WTC11 (cell line): ENCODE results near the gene SLC2A6. TPM values are rescaled to one million over a fixed set of nuclear protein-coding genes. Genes with fewer than 3 reads are reported as not detected.

Source experiments
- ATAC-seq: fragments of 200-7000 bp; cut with Tn5 transposase; 2 replicates; pipeline ENCODE4 v1.10.0; 2021; ENCODE audit warnings: mild to moderate bottlenecking, moderate library complexity
- CTCF ChIA-PET: fragments of 300-600 bp; sonication (Branson Sonifier 250); formaldehyde crosslinking; loops from one replicate; lab custom pipeline; 2021; ENCODE audit warnings: antibody characterized with exemption; lab: Charles Lee
- POLR2A ChIA-PET: fragments of 350-600 bp; sonication (Branson Sonifier 250); formaldehyde crosslinking; loops from one replicate; lab custom pipeline; 2021; ENCODE audit warnings: antibody characterized with exemption; lab: Charles Lee
- DNase-seq: peaks from one replicate; pipeline ENCODE4 v3.0.0; 2021; ENCODE audit warnings: low spot score
- H3K27ac Mint-ChIP-seq: 2 replicates; pipeline ENCODE4 v1.8.0; 2021; ENCODE audit warnings: mixed read lengths
- H3K27me3 Mint-ChIP-seq: 2 replicates; pipeline ENCODE4 v1.8.0; 2021; ENCODE audit warnings: low read depth, mild to moderate bottlenecking, moderate library complexity, mixed read lengths
- H3K36me3 Mint-ChIP-seq: 2 replicates; pipeline ENCODE4 v1.8.0; 2021; ENCODE audit warnings: mixed read lengths
- H3K4me1 Mint-ChIP-seq: 2 replicates; pipeline ENCODE4 v1.8.0; 2022; ENCODE audit warnings: mixed read lengths
- H3K4me3 Mint-ChIP-seq: 2 replicates; pipeline ENCODE4 v1.8.0; 2021; ENCODE audit warnings: mild to moderate bottlenecking, moderate library complexity, mixed read lengths
- H3K9me3 Mint-ChIP-seq: 2 replicates; pipeline ENCODE4 v1.8.0; 2021; ENCODE audit warnings: mixed read lengths
- ATF1 ChIP-seq: sonication (generic); formaldehyde crosslinking; IDR thresholded peaks from 2 replicates; pipeline ENCODE4 v1.8.1; 2023; ENCODE audit warnings: mild to moderate bottlenecking, moderate library complexity, missing genetic modification reagents
- EMX1 ChIP-seq: fragments of 250-450 bp; sonication (Bioruptor Pico); IDR thresholded peaks from 2 replicates; pipeline ENCODE4 v1.8.0; 2021; ENCODE audit warnings: mild to moderate bottlenecking
- GRHL2 ChIP-seq: fragments of 250-450 bp; sonication (Bioruptor Pico); IDR thresholded peaks from 2 replicates; pipeline ENCODE4 v1.8.0; 2022; ENCODE audit warnings: mild to moderate bottlenecking, moderate library complexity; ENCODE audit not compliant: insufficient replicate concordance, severe bottlenecking
- GTF2I ChIP-seq: fragments of 250-450 bp; sonication (Bioruptor Pico); conservative IDR thresholded peaks from 2 replicates; pipeline ENCODE4 v1.4.0; 2021; ENCODE audit warnings: mild to moderate bottlenecking
- IRF1 ChIP-seq: sonication (generic); formaldehyde crosslinking; IDR thresholded peaks from 2 replicates; pipeline ENCODE4 v1.8.0; 2023; ENCODE audit warnings: missing genetic modification reagents
- KAT7 ChIP-seq: sonication (generic); formaldehyde crosslinking; IDR thresholded peaks from 2 replicates; pipeline ENCODE4 v1.8.1; 2023; ENCODE audit warnings: missing genetic modification reagents, mild to moderate bottlenecking, borderline replicate concordance
- NFYB ChIP-seq: sonication (generic); formaldehyde crosslinking; conservative IDR thresholded peaks from 2 replicates; pipeline ENCODE4 v1.8.0; 2022; ENCODE audit warnings: low read depth, missing genetic modification reagents
- NR2C2 ChIP-seq: sonication (generic); formaldehyde crosslinking; IDR thresholded peaks from 2 replicates; pipeline ENCODE4 v1.8.0; 2022; ENCODE audit warnings: mild to moderate bottlenecking, missing genetic modification reagents
- OVOL2 ChIP-seq: fragments of 250-450 bp; sonication (Bioruptor Pico); IDR thresholded peaks from 2 replicates; pipeline ENCODE4 v1.9.0; 2021; ENCODE audit warnings: mild to moderate bottlenecking, borderline replicate concordance
- TEAD1 ChIP-seq: sonication (generic); formaldehyde crosslinking; IDR thresholded peaks from 2 replicates; pipeline ENCODE4 v1.8.0; 2022; ENCODE audit warnings: mild to moderate bottlenecking, missing genetic modification reagents
- TEAD4 ChIP-seq: sonication (generic); formaldehyde crosslinking; IDR thresholded peaks from 2 replicates; pipeline ENCODE4 v1.8.0; 2022; ENCODE audit warnings: mild to moderate bottlenecking, missing genetic modification reagents
- ZNF232 ChIP-seq: sonication (generic); formaldehyde crosslinking; IDR thresholded peaks from 2 replicates; pipeline ENCODE4 v1.8.0; 2022; ENCODE audit warnings: mild to moderate bottlenecking, missing genetic modification reagents
- ZNF263 ChIP-seq: sonication (generic); formaldehyde crosslinking; IDR thresholded peaks from 2 replicates; pipeline ENCODE4 v1.8.1; 2022; ENCODE audit warnings: low read depth, mild to moderate bottlenecking, moderate library complexity, missing genetic modification reagents
- ZNF416 ChIP-seq: fragments of 250-450 bp; sonication (Bioruptor Pico); IDR thresholded peaks from 2 replicates; pipeline ENCODE4 v1.9.0; 2021; ENCODE audit warnings: mild to moderate bottlenecking, inconsistent platforms
- ZSCAN18 ChIP-seq: fragments of 250-450 bp; sonication (Bioruptor Pico); IDR thresholded peaks from 2 replicates; pipeline ENCODE4 v2.1.2; 2022; ENCODE audit warnings: mild to moderate bottlenecking, moderate library complexity
- total RNA-seq: library from RNA; stranded (reverse); gene quantifications from 3 replicates; pipeline ENCODE4 v1.2.3, GENCODE V29; 2021
- TF ChIP-seq, protein P1 (sequence below): fragments of 250-450 bp; sonication (Bioruptor Pico); IDR thresholded peaks from 2 replicates; pipeline ENCODE4 v1.9.0; 2021; ENCODE audit warnings: mild to moderate bottlenecking, borderline replicate concordance
- TF ChIP-seq, protein P2 (sequence below): sonication (generic); formaldehyde crosslinking; IDR thresholded peaks from 2 replicates; pipeline ENCODE4 v1.8.0; 2022; ENCODE audit warnings: missing genetic modification reagents
- TF ChIP-seq, protein P3 (sequence below): sonication (generic); formaldehyde crosslinking; IDR thresholded peaks from 2 replicates; pipeline ENCODE4 v1.8.0; 2023; ENCODE audit warnings: missing genetic modification reagents, mild to moderate bottlenecking, borderline replicate concordance
- TF ChIP-seq, protein P4 (sequence below): sonication (generic); formaldehyde crosslinking; IDR thresholded peaks from 2 replicates; pipeline ENCODE4 v1.8.1; 2023; ENCODE audit warnings: mild to moderate bottlenecking, moderate library complexity, missing genetic modification reagents
- TF ChIP-seq, protein P5 (sequence below): sonication (generic); formaldehyde crosslinking; conservative IDR thresholded peaks from 2 replicates; pipeline ENCODE4 v1.8.1; 2023; ENCODE audit warnings: mild to moderate bottlenecking, low read depth, missing genetic modification reagents, moderate library complexity

The SLC2A6 gene
- total RNA-seq, 1 experiment from 2014 or later = 16.6 TPM

GRCh38 chr9:133491656-133491925 is 12.7 kb upstream of the SLC2A6 start:
- ChIA-PET CTCF (interaction anchor here (0.9 kb wide), 1 partner anchor 246 kb away, joined by 4 read pairs; the partner anchor contains the start of gene SARDH), POLR2A (interaction anchor here (1.0 kb wide), 1 partner anchor 12 kb away, joined by 3 read pairs; no protein-coding TSS in a partner anchor)
- Mint-ChIP-seq H3K4me1 (no peaks in the 10 kb centered on the region), H3K4me3 (no peak overlapping the region), H3K27me3 (no peaks in the 10 kb centered on the region), H3K9me3 (no peaks in the 10 kb centered on the region), H3K27ac (no peak overlapping the region), H3K36me3 (no peaks in the 10 kb centered on the region)
- TF ChIP-seq TEAD4 = no peak
- TF ChIP-seq NFYB (CRISPR knock-in tag) = no peak
- no peak for TF ChIP-seq ATF1 (CRISPR knock-in tag)
- TF ChIP-seq ZNF232 (CRISPR knock-in tag) = no peak
- TF ChIP-seq ZNF416 (CRISPR knock-in tag) = no peak
- TF ChIP-seq, protein P1, sequence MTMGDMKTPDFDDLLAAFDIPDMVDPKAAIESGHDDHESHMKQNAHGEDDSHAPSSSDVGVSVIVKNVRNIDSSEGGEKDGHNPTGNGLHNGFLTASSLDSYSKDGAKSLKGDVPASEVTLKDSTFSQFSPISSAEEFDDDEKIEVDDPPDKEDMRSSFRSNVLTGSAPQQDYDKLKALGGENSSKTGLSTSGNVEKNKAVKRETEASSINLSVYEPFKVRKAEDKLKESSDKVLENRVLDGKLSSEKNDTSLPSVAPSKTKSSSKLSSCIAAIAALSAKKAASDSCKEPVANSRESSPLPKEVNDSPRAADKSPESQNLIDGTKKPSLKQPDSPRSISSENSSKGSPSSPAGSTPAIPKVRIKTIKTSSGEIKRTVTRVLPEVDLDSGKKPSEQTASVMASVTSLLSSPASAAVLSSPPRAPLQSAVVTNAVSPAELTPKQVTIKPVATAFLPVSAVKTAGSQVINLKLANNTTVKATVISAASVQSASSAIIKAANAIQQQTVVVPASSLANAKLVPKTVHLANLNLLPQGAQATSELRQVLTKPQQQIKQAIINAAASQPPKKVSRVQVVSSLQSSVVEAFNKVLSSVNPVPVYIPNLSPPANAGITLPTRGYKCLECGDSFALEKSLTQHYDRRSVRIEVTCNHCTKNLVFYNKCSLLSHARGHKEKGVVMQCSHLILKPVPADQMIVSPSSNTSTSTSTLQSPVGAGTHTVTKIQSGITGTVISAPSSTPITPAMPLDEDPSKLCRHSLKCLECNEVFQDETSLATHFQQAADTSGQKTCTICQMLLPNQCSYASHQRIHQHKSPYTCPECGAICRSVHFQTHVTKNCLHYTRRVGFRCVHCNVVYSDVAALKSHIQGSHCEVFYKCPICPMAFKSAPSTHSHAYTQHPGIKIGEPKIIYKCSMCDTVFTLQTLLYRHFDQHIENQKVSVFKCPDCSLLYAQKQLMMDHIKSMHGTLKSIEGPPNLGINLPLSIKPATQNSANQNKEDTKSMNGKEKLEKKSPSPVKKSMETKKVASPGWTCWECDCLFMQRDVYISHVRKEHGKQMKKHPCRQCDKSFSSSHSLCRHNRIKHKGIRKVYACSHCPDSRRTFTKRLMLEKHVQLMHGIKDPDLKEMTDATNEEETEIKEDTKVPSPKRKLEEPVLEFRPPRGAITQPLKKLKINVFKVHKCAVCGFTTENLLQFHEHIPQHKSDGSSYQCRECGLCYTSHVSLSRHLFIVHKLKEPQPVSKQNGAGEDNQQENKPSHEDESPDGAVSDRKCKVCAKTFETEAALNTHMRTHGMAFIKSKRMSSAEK (CRISPR knock-in tag) = no peak
- no peak for TF ChIP-seq IRF1 (CRISPR knock-in tag)
- no peak for TF ChIP-seq KAT7
- TF ChIP-seq ZSCAN18 (CRISPR knock-in tag) = no peak
- TF ChIP-seq TEAD1 (CRISPR knock-in tag) = no peak
- TF ChIP-seq ZNF263 (CRISPR knock-in tag) = no peak
- TF ChIP-seq, protein P2, sequence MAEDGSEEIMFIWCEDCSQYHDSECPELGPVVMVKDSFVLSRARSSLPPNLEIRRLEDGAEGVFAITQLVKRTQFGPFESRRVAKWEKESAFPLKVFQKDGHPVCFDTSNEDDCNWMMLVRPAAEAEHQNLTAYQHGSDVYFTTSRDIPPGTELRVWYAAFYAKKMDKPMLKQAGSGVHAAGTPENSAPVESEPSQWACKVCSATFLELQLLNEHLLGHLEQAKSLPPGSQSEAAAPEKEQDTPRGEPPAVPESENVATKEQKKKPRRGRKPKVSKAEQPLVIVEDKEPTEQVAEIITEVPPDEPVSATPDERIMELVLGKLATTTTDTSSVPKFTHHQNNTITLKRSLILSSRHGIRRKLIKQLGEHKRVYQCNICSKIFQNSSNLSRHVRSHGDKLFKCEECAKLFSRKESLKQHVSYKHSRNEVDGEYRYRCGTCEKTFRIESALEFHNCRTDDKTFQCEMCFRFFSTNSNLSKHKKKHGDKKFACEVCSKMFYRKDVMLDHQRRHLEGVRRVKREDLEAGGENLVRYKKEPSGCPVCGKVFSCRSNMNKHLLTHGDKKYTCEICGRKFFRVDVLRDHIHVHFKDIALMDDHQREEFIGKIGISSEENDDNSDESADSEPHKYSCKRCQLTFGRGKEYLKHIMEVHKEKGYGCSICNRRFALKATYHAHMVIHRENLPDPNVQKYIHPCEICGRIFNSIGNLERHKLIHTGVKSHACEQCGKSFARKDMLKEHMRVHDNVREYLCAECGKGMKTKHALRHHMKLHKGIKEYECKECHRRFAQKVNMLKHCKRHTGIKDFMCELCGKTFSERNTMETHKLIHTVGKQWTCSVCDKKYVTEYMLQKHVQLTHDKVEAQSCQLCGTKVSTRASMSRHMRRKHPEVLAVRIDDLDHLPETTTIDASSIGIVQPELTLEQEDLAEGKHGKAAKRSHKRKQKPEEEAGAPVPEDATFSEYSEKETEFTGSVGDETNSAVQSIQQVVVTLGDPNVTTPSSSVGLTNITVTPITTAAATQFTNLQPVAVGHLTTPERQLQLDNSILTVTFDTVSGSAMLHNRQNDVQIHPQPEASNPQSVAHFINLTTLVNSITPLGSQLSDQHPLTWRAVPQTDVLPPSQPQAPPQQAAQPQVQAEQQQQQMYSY = no peak
- TF ChIP-seq GRHL2 = no peak
- TF ChIP-seq NR2C2 (CRISPR knock-in tag) = no peak
- TF ChIP-seq, protein P3, sequence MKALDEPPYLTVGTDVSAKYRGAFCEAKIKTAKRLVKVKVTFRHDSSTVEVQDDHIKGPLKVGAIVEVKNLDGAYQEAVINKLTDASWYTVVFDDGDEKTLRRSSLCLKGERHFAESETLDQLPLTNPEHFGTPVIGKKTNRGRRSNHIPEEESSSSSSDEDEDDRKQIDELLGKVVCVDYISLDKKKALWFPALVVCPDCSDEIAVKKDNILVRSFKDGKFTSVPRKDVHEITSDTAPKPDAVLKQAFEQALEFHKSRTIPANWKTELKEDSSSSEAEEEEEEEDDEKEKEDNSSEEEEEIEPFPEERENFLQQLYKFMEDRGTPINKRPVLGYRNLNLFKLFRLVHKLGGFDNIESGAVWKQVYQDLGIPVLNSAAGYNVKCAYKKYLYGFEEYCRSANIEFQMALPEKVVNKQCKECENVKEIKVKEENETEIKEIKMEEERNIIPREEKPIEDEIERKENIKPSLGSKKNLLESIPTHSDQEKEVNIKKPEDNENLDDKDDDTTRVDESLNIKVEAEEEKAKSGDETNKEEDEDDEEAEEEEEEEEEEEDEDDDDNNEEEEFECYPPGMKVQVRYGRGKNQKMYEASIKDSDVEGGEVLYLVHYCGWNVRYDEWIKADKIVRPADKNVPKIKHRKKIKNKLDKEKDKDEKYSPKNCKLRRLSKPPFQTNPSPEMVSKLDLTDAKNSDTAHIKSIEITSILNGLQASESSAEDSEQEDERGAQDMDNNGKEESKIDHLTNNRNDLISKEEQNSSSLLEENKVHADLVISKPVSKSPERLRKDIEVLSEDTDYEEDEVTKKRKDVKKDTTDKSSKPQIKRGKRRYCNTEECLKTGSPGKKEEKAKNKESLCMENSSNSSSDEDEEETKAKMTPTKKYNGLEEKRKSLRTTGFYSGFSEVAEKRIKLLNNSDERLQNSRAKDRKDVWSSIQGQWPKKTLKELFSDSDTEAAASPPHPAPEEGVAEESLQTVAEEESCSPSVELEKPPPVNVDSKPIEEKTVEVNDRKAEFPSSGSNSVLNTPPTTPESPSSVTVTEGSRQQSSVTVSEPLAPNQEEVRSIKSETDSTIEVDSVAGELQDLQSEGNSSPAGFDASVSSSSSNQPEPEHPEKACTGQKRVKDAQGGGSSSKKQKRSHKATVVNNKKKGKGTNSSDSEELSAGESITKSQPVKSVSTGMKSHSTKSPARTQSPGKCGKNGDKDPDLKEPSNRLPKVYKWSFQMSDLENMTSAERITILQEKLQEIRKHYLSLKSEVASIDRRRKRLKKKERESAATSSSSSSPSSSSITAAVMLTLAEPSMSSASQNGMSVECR (CRISPR knock-in tag) = no peak
- no peak for TF ChIP-seq EMX1 (CRISPR knock-in tag)
- no peak for TF ChIP-seq OVOL2 (CRISPR knock-in tag)
- TF ChIP-seq, protein P4, sequence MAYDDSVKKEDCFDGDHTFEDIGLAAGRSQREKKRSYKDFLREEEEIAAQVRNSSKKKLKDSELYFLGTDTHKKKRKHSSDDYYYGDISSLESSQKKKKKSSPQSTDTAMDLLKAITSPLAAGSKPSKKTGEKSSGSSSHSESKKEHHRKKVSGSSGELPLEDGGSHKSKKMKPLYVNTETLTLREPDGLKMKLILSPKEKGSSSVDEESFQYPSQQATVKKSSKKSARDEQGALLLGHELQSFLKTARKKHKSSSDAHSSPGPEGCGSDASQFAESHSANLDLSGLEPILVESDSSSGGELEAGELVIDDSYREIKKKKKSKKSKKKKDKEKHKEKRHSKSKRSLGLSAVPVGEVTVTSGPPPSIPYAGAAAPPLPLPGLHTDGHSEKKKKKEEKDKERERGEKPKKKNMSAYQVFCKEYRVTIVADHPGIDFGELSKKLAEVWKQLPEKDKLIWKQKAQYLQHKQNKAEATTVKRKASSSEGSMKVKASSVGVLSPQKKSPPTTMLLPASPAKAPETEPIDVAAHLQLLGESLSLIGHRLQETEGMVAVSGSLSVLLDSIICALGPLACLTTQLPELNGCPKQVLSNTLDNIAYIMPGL = no peak
- TF ChIP-seq, protein P5, sequence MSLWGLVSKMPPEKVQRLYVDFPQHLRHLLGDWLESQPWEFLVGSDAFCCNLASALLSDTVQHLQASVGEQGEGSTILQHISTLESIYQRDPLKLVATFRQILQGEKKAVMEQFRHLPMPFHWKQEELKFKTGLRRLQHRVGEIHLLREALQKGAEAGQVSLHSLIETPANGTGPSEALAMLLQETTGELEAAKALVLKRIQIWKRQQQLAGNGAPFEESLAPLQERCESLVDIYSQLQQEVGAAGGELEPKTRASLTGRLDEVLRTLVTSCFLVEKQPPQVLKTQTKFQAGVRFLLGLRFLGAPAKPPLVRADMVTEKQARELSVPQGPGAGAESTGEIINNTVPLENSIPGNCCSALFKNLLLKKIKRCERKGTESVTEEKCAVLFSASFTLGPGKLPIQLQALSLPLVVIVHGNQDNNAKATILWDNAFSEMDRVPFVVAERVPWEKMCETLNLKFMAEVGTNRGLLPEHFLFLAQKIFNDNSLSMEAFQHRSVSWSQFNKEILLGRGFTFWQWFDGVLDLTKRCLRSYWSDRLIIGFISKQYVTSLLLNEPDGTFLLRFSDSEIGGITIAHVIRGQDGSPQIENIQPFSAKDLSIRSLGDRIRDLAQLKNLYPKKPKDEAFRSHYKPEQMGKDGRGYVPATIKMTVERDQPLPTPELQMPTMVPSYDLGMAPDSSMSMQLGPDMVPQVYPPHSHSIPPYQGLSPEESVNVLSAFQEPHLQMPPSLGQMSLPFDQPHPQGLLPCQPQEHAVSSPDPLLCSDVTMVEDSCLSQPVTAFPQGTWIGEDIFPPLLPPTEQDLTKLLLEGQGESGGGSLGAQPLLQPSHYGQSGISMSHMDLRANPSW (CRISPR knock-in tag) = no peak
- TF ChIP-seq GTF2I (CRISPR knock-in tag) = no peak
- ATAC-seq (no peak), DNase-seq (no peak)
